GM19468 (cell line): Measurements from ENCODE around the gene SLC5A10.
A peak's percentile ranks its signal among the peaks of the same experiment; 100 is the strongest.

Experiments
- ATAC-seq: cut with Tn5 transposase; IDR thresholded peaks from one replicate; pipeline ENCODE4 v1.9.1; 2021; ENCODE audit warnings: mild to moderate bottlenecking, moderate library complexity, moderate number of reproducible peaks; ENCODE audit not compliant: unreplicated experiment; ENCODE audit errors: extremely low read depth

SLC5A10 gene

GRCh38 chr17:18981335-18981641 is 29.3 kb downstream of the SLC5A10 start:
- no peak for ATAC-seq

- no peak for ATAC-seq
Measured at GRCh38 chr17:18981642-18982424, 29.9 kb downstream of the SLC5A10 start.

DNA sequence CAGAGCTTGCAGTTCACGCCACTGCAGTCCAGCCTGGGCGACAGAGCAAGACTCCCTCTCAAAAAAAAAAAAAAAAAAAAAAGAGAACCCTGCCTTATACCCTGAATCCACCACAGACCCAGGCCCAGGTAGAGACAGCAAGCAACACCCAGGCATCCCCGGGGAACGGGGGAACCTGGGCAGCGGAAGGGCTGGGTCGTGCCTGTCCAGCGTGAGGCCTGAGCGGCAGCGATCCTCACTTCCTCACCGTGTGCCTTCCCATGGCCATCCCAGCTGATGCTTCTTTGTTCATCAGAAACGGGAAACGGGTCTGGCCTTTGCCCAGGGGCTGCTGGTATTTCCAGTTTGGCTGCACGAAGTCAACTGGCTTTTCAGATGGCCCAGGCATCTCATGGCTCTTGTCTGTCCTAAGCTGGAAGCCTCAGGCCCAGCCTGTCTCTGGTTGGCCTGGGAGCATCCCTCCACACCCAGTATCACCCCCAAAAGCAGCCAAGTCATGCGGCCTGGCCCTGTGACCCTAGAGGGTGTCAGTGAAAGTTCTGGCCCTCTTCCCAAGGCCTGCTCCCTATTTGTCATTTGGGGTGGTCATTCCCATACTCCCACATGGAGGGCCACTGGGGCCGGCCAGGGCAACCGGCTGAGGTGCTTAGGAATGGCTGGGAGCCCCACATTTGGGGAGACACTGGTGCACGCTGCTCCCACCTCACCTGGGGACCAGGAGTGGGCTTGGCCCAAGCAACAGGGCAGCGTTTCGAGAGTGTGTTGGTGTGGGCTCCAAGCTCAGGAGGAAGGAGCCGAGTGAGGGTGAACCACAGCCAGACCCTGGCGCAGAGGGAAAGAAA is 32.5 kb downstream of the SLC5A10 start:
- no peak for ATAC-seq

GRCh38 chr17:18985475-18985874 is 33.5 kb downstream of the SLC5A10 start:
- ATAC-seq: no peak

DNA sequence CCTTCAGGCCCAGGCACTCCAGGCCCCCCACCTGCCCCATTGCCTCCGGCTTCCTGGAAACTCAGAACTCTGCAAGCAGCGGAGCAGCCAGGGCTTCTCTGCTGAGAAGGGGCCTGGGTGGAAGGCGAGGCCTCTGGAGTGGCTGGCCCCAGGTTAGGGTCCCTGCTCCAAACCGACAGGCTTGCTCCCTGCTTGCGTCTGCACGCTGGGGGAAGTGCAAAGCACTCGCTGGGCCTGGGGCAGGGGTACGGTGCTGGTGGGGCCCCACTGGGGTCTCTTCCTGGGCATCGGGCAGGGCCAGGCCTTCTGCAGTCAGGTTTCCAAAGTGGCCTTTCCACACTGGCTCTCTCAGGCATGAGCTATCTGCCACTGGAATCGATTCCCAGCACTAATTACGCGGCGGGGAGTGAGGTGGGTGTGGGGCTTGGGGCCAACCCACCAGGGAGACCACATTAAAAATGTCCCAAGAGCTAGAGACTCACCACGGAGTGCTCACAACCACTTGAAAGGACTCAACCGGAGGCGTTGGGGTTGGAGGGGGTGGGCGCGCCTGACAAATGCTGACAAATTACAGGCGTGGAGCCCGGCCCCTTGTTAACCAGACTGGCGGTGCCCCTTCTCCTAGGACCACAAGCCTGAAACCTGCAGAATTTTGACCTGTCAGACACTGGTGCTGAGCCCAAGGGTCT is 34.7 kb downstream of the SLC5A10 start:
- ATAC-seq: no peak

DNA sequence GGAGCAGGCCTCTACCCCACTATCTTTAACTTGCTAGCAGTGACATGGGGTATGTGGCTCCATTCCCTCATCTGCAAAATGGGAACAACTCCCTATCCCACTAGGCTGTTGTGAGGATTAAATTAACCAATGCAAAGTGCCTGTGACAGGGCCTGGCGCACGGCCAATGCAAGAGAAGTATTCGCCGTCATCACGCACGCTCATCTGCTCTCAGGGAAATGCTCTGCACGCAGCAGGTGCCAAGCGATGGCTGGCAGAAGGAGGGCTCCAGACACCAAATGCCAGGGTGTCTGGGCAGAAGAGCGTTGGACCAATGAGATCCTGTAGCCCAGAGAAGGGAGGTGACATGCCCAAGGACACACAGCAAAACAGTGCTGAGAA is 35.3 kb downstream of the SLC5A10 start:
- ATAC-seq: no peak

DNA sequence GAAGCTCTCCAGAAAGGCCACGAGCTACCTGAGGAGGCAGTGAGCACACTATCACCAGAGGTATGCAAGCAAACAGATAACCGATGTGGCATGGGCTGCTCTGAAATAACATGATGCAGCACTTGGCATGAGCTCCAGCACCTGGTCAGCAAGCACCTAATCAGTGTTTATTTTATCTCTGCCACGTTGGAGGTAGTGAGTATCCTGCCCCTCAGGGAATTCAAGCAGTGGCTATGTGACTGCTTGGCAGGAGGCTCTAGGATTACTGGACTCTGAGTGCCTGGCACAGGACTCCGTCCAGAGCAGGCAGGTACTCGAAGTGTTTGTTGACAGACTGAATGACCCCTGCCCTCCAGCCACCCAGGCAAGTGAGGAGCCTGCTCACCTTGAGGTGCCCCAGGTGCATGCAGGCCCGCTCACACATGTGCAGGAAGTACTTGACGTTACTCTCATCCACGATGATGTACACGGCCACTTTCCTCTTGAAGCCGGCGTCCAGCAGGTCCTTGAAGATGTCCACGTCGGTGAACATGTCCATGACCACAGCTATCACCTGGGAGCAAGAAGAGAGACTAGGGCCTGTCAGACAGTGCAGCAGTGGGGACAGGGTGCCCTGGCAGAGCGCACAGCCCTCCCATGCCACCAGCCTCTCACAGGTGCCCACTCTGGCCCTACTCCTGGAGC is 36.0 kb downstream of the SLC5A10 start:
- ATAC-seq: no peak

DNA sequence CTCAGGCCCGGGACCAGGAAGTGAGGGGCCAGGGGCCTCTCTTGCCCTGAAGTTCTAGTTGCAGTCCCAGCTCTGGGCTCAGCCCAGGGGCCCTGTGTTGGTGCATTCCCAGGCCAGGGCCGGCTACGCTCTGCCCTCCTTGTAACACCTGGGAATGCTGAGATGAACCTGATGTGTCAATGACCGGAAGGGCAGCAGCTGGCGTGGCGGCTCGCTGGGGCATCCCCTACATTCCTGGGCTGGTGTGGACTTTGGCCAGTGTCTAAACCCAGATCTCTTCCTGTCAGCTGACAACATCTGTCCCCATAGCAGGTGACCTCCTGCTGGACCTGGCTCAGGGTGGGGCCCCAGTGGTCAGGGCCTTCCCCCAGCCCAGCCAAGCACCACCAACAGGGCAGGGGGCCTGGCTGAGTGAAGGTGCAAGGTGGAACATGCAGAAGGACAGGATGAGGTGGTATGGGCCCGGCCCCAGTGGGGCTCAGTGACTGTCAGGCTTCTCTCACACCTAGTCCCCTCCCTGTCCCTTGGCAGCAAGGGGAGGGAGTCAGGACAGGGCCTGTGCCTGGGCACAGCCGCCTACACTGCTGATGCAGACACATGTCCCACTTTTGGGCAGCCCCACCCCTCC is 36.7 kb downstream of the SLC5A10 start:
- ATAC-seq: no peak

DNA sequence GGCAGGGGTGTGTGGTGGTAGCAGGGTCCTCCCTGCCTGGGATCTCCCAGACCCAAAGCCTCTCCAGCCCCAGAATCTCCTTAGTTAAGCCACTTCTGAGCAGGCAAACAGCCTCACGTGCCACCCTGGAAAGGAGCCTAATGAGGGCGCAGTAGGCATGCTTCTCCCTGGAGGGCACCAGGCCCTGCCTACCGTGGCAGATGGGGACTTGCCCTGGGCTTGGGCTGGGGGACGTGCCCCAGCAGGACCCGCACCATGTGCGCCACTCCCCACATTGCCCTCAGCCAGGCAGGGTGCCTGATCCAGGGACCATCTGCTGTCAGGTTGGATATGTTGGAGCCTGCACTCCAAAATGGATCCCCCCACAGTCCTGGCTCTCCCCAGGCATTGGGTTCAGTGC is 38.4 kb downstream of the SLC5A10 start:
- ATAC-seq: no peak

DNA sequence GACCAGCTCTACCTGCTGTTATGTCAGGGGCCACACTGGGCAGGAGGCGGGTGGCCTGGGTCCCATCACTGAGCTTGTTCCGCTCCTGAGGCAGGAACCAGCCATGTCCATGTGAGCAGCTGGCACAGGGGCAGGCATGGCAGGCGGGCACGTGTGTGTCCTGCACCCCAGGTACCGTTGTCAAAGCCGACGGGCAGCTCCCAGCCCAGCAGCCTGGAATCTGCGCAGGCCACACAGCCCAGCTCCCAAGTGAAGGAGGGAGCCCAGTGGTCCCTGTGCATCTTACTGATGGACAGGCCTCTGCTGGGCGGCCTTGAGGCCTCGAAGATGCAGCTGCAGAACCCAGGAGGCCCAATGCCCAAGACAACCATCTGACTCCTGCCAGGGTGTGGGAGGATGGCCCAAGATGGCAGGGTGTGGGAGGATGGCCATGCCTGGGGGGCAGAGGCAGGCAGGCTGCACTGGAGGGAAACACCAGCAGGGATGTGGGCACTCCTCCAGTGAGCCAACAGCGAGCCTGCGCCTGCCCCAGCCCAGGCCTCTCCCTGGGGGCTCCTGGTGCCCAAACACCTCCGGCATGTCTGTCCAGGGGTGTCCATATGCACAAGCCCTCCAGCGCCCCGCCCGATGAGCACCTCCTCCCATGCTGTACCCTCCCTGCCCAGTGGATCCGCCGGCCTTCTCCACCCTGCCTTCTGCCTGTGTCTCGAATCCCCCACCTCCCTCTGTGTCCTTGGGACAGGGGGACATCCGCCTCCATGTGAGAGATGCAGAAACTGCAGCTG is 39.8 kb downstream of the SLC5A10 start:
- ATAC-seq: no peak

DNA sequence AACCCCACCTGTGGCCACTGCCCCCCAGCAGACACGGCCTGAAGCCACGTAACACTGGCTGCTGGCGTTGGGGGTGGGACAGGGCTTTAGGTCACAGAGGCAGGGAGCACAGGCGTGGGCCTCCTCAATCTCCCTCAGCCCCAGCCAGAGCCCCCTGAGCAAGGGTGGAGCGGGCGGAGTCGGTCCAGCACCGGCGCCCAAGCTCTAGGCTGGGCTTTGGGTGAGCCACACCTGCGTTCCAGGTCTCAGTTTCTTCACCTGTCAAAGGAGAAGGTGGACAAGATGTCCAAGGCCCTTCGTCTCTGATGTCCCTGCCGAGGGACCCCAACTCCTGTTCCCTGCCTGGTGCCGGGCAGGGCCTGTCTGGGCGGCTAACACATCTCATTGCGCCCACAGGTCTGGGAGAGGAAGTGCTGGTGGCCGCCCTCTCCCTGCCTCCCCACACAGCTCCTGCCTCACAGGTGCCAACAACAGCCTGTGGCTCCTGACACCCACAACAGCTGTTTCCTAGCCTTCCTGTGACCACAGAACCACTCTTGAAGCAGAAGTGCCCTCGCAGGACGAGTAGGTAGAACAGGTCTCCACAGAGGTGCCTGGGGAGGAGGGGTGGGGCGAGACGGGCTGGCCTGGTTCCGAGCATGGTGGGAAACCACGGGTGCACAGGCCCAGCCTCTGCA is 40.6 kb downstream of the SLC5A10 start:
- peak; percentile 29 for ATAC-seq

DNA sequence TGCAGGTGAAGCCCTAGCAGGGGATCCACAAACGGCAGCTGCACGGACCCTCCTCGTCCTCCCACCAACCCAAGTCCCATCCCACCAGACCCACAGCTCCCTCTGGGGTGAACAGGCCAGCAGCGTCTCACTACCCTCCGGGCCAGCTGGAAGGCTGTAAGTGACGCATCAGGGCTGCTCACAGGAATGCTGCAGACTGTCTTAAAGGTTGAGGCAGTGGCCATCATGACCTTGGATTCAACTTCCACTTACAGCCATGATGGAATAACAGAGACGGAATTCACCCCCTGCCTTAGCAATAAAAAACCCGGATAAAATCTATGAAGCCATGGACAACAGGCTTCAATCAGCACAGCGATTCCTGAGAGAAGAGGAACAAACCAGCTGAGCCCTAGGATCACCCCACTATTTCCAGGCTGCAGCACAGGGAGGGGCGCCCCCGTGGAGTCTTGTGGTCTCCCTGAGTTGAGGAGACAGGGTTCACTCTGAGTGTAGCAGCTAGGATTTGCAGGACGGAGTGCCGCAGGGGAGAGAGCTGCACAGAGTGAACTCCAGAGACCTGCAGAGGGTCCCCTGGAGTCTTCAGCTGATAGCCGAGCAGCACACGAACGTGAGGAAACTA is 42.1 kb downstream of the SLC5A10 start:
- no peak for ATAC-seq

DNA sequence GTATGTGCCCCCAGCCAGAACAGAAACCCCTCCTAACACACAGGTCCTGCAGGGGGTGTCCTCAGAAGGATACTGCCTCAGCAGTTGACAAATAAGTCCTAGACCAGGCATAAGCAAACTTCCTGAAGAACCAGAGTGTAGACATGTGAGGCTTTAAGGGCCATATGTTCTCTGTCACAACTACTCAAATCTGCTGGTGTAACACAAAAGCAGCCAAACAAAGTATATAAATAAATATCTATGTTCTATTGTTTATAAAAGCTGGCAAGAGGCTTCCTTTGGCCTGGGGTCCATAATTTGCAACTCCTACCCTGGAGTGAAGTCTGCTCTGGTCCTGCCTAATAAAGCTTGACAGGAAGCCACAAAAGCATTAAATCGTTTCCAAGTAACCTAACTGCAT is 42.7 kb downstream of the SLC5A10 start:
- ATAC-seq: no peak

- no peak for ATAC-seq
Measured at GRCh38 chr17:18995220-18995619, 43.3 kb downstream of the SLC5A10 start.

DNA sequence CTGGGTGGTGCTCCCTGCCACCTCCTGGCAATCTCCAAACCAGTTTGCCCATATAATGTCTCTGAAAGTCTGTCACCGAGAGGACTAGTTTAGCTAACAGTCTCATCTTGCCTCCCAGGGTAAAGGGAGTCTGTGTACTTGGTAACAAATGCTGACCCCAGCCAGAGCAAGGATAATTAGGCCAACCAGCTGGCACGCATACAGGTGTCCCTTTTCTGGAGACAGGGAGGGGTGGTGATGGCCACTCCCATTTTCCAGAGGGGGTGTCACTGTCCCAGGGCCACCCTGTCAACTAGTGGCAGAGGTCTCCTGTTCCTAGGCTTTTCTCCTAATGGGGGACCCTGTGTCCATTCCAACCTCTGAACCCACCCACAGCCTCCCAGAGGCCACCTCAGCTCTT is 44.5 kb downstream of the SLC5A10 start:
- ATAC-seq: no peak

- ATAC-seq: no peak
Measured at GRCh38 chr17:18997650-18998196, 45.8 kb downstream of the SLC5A10 start.

DNA sequence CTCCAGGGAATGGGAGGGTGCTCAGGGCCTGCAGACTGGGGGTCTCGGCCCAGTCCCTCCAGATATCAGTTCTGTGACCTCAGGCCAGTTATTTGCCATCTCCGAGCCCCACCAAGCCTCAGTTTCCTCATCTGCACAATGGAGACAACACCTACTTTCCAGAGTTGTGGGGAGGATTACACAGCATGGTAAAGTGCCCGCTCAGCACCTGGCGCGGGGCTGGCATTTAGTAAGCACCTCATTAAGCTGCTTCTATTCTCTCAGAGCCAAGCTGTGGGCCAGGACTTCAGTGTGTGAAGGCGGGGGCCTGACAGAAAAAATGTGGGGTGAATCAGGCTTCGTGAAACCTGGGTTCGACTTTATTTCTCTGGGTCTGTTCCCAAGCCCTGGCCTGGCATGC is 47.4 kb downstream of the SLC5A10 start:
- no peak for ATAC-seq

- ATAC-seq: no peak
Measured at GRCh38 chr17:18999911-19000310, 47.9 kb downstream of the SLC5A10 start.
